ENCODE results near the gene ST6GALNAC5. TPM values are rescaled to one million over a fixed set of nuclear protein-coding genes. Genes with fewer than 3 reads are reported as not detected.

Gene ST6GALNAC5
- total RNA-seq, 1 experiment from 2014 or later, result not detected

DNA sequence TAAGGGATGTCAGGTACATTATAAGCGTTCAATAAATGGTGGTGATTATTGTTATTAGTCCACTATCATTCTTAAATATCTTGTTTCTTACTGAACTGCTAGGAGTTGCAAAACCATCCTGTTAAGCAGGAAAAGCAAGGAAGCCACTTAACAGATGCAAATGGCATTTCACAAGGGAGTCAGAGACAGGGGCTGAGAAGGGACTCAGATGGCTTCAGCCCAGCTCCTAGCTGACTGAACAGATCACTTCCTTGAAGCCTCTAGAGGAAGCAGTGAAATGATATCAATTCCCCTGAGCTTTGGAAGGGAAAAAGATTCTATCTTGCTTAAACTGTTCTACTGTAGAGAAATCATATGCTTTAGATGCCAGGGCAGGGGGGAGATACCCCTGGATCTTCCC, 151.5 kb downstream of the ST6GALNAC5 start:
- POLR2A ChIA-PET, result no interaction called here
- ATAC-seq, result no peak

DNA sequence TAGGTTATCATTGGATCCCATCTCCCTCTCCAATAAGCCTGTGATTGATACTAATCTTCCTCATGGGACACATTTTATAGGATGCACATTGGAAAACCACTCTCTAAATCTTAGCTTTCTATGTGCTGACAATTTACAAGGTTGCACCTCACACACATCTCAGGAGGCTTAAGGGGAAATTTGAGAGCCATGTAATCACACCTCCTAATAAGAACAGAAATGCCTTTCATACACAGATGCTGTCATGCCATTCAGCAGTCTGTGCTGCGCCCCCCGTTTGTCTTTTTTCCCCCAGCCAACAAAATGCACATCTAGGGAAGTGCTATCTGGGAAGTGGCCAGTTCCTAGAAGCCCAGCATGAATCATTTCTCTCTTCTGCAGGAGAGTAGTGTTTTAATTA, 154.5 kb downstream of the ST6GALNAC5 start:
- intact Hi-C loops (cut with micrococcal nuclease; ENCODE audit: unreplicated experiment) (no loop called here), in situ Hi-C loops (cut with HindIII; ENCODE audit: low pct_unique_long_range_greater_than_20kb, low sequenced_read_pairs) (no loop called here)
- ChIA-PET POLR2A (no interaction called here), CTCF (no interaction called here)
- Histone ChIP-seq H3K4me1 (ENCODE audit: control insufficient read depth, insufficient read depth, low read length) (no peaks in the 10 kb centered on the region), H3K9me3 (ENCODE audit: control insufficient read depth, insufficient read depth, low read depth, low read length) (no peaks in the 10 kb centered on the region), H3K27ac (ENCODE audit: low read length) (no peak overlapping the region), H3K36me3 (ENCODE audit: control insufficient read depth, insufficient read depth, low read length) (no peaks in the 10 kb centered on the region), H3K27me3 (ENCODE audit: control insufficient read depth, insufficient read depth, low read length) (no peaks in the 10 kb centered on the region; the same call in 1 of the 2 replicates), H3K4me3 (ENCODE audit: low read depth in 2 of 2, low read length in 2 of 2) (no peak overlapping the region)
- no TSS peak for BruUV-seq (replicated peaks)
- ATAC-seq, result no peak
- TF ChIP-seq TCF7L2 (IDR thresholded peaks at IDR 0.05; ENCODE audit: low read depth, low read length) (no peak), POLR2AphosphoS5 (IDR thresholded peaks at IDR 0.05; ENCODE audit: low read depth, low read length) (no peak), SIN3A (IDR thresholded peaks at IDR 0.05; ENCODE audit: borderline replicate concordance, insufficient read depth, low read depth, low read length) (no peak)
- TF ChIP-seq, protein P1, sequence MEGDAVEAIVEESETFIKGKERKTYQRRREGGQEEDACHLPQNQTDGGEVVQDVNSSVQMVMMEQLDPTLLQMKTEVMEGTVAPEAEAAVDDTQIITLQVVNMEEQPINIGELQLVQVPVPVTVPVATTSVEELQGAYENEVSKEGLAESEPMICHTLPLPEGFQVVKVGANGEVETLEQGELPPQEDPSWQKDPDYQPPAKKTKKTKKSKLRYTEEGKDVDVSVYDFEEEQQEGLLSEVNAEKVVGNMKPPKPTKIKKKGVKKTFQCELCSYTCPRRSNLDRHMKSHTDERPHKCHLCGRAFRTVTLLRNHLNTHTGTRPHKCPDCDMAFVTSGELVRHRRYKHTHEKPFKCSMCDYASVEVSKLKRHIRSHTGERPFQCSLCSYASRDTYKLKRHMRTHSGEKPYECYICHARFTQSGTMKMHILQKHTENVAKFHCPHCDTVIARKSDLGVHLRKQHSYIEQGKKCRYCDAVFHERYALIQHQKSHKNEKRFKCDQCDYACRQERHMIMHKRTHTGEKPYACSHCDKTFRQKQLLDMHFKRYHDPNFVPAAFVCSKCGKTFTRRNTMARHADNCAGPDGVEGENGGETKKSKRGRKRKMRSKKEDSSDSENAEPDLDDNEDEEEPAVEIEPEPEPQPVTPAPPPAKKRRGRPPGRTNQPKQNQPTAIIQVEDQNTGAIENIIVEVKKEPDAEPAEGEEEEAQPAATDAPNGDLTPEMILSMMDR (IDR thresholded peaks at IDR 0.05), result no peak
- TF ChIP-seq, protein P2, sequence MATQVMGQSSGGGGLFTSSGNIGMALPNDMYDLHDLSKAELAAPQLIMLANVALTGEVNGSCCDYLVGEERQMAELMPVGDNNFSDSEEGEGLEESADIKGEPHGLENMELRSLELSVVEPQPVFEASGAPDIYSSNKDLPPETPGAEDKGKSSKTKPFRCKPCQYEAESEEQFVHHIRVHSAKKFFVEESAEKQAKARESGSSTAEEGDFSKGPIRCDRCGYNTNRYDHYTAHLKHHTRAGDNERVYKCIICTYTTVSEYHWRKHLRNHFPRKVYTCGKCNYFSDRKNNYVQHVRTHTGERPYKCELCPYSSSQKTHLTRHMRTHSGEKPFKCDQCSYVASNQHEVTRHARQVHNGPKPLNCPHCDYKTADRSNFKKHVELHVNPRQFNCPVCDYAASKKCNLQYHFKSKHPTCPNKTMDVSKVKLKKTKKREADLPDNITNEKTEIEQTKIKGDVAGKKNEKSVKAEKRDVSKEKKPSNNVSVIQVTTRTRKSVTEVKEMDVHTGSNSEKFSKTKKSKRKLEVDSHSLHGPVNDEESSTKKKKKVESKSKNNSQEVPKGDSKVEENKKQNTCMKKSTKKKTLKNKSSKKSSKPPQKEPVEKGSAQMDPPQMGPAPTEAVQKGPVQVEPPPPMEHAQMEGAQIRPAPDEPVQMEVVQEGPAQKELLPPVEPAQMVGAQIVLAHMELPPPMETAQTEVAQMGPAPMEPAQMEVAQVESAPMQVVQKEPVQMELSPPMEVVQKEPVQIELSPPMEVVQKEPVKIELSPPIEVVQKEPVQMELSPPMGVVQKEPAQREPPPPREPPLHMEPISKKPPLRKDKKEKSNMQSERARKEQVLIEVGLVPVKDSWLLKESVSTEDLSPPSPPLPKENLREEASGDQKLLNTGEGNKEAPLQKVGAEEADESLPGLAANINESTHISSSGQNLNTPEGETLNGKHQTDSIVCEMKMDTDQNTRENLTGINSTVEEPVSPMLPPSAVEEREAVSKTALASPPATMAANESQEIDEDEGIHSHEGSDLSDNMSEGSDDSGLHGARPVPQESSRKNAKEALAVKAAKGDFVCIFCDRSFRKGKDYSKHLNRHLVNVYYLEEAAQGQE (IDR thresholded peaks at IDR 0.05; ENCODE audit: insufficient read depth in 1 of 2, low read depth in 2 of 2, low read length in 1 of 2), result no peak
- DNase-seq (ENCODE audit: low read depth, low spot score), result no peak

More for the DNA sequence above, 151.5 kb downstream of the ST6GALNAC5 start:
- no peak overlapping the region for H3K27ac ChIP-seq (ENCODE audit: low read length)
- H3K9me3 ChIP-seq (ENCODE audit: control insufficient read depth, insufficient read depth, low read depth, low read length), result no peaks in the 10 kb centered on the region
- no peaks in the 10 kb centered on the region; the same call in 1 of the 2 replicates for H3K27me3 ChIP-seq (ENCODE audit: control insufficient read depth, insufficient read depth, low read length)
- CTCF ChIA-PET, result no interaction called here
- DNase-seq (ENCODE audit: low read depth, low spot score), result no peak
- TF ChIP-seq SIN3A (IDR thresholded peaks at IDR 0.05; ENCODE audit: borderline replicate concordance, insufficient read depth, low read depth, low read length) (no peak), TCF7L2 (IDR thresholded peaks at IDR 0.05; ENCODE audit: low read depth, low read length) (no peak), POLR2AphosphoS5 (IDR thresholded peaks at IDR 0.05; ENCODE audit: low read depth, low read length) (no peak)
- TF ChIP-seq, protein P1 (IDR thresholded peaks at IDR 0.05), result no peak
- TF ChIP-seq, protein P2 (IDR thresholded peaks at IDR 0.05; ENCODE audit: insufficient read depth in 1 of 2, low read depth in 2 of 2, low read length in 1 of 2), result no peak
- no peaks in the 10 kb centered on the region for H3K36me3 ChIP-seq (ENCODE audit: control insufficient read depth, insufficient read depth, low read length)
- BruUV-seq (replicated peaks), result no TSS peak
- intact Hi-C loops (cut with micrococcal nuclease; ENCODE audit: unreplicated experiment), result no loop called here
- in situ Hi-C loops (cut with HindIII; ENCODE audit: low pct_unique_long_range_greater_than_20kb, low sequenced_read_pairs), result no loop called here
- H3K4me3 ChIP-seq (ENCODE audit: low read depth in 2 of 2, low read length in 2 of 2), result no peak overlapping the region
- H3K4me1 ChIP-seq (ENCODE audit: control insufficient read depth, insufficient read depth, low read length), result no peaks in the 10 kb centered on the region

Measured in Panc1 (cell line).